Right lobe of liver (tissue), 6 donors: ENCODE measurements around the gene BCAN. TPM values are rescaled to one million over a fixed set of nuclear protein-coding genes. Genes with fewer than 3 reads are reported as not detected.

Experiments used
- ATAC-seq, 4 donors: fragments of 200-7000 bp; cut with Tn5 transposase; one replicate each; pipeline ENCODE4 v1.9.1; 2020; ENCODE audit warnings: mild to moderate bottlenecking in 4 of 4, moderate library complexity in 4 of 4
- DNase-seq, 3 donors: peaks; one replicate each; pipeline ENCODE4 v3.0.0-alpha.2; 2020
- H3K27ac ChIP-seq, 3 donors: fragments of 200-600 bp; one replicate each; pipeline ENCODE4 v1.8.0; 2022
- H3K27me3 ChIP-seq, 2 donors: fragments of 200-600 bp; one replicate each; pipeline ENCODE4 v1.8.0; 2022
- H3K36me3 ChIP-seq, 4 donors: fragments of 200-600 bp; sonication (generic) in 1 of 4; one replicate each; pipeline versions ENCODE4 v1.5.1 to v1.8.0; 2017 to 2022; ENCODE audit warnings: control low read depth in 1 of 4
- H3K4me1 ChIP-seq, 4 donors: fragments of 200-600 bp; sonication (generic) in 1 of 4; one replicate each; pipeline versions ENCODE4 v1.5.1 to v1.8.0; 2017 to 2022; ENCODE audit warnings: control low read depth in 1 of 4
- H3K4me3 ChIP-seq, 3 donors: fragments of 200-600 bp; one replicate each; pipeline ENCODE4 v1.8.0; 2022
- H3K9me3 ChIP-seq, 4 donors: fragments of 200-600 bp; sonication (generic) in 1 of 4; one replicate each; pipeline versions ENCODE4 v1.5.1 to v1.8.0; 2017 to 2022; ENCODE audit warnings: control low read depth in 1 of 4
- POLR2A ChIP-seq: fragments of 450-650 bp; IDR thresholded peaks from one replicate; pipeline ENCODE4 v1.6.1; 2017; ENCODE audit warnings: antibody characterized with exemption, mild to moderate bottlenecking
- WGBS: methylation state at CpG from one replicate; pipeline ENCODE4 v1.1.6; 2018; ENCODE audit warnings: low coverage, low lambda C conversion rate; ENCODE audit not compliant: insufficient coverage; ENCODE audit errors: missing lambda C conversion rate; 5-methylcytosine and 5-hydroxymethylcytosine counted together
- intact Hi-C, 2 donors: fragments of 100-400 bp; cut with DNase I; formaldehyde crosslinking; loops; one replicate each; pipeline versions ENCODE4 v1.11.2 to v1.14.1; 2022
- total RNA-seq, 6 experiments: library from RNA; depleted of rRNA in 2 of 6; stranded (reverse); fragments of >200 nt in 2 of 6; fragmentation: NEBNext Ultra II Directional in 3 of 6; extraction: Animal tissue kit (Norgen Biotek cat#: 25700) in 3 of 6; gene quantifications; one replicate each; pipeline versions ENCODE4 v1.1.0 to v1.2.4, GENCODE V29; 2016 to 2023
- TF ChIP-seq, protein P1 (sequence below), 4 donors: fragments of 200-600 bp in 3 of 4; fragments of 450-650 bp in 1 of 4; IDR thresholded peaks; one replicate each; pipeline versions ENCODE4 v1.5.1 to v1.8.0; 2016 to 2022; ENCODE audit warnings: antibody characterized with exemption in 4 of 4, mild to moderate bottlenecking in 2 of 4
- donor health status: DM: no; HTN: yes; CAD: no.
- donor health status: DM: no; HTN: no; CAD: no.
- donor health status: DM: no; HTN: no; CAD: no.
- donor health status: DM: no; HTN: yes; CAD: no.
- donor health status: DM: no; HTN: yes; CAD: no.

Gene BCAN
- total RNA-seq, 6 experiments from 2014 or later: not detected

DNA sequence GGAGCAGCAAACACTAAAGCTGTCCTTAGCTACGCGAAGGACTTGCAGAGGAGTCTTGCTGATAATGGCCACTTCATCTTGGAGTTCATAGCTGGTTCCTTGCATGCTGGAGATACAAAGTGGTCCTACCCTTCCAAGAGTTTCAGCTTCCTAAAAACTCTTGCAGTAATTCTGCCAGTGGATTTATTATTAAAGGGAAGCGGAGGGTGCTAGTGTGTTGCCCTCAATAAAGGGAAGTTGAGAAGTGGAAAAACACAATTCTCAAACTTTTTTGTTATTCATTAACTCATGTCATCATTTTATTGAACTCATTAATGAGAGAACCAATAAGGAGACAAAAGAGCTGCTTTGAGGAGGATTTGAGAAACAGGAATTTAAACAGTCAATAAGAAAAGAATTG is 29.3 kb upstream of the BCAN start:
- Histone ChIP-seq H3K36me3 (no peaks in the 10 kb centered on the region), H3K27me3 (no peaks in the 10 kb centered on the region), H3K27ac (no peak overlapping the region), H3K4me1 (no peaks in the 10 kb centered on the region), H3K4me3 (no peak overlapping the region), H3K9me3 (no peaks in the 10 kb centered on the region)
- TF ChIP-seq POLR2A: no peak
- TF ChIP-seq, protein P1, sequence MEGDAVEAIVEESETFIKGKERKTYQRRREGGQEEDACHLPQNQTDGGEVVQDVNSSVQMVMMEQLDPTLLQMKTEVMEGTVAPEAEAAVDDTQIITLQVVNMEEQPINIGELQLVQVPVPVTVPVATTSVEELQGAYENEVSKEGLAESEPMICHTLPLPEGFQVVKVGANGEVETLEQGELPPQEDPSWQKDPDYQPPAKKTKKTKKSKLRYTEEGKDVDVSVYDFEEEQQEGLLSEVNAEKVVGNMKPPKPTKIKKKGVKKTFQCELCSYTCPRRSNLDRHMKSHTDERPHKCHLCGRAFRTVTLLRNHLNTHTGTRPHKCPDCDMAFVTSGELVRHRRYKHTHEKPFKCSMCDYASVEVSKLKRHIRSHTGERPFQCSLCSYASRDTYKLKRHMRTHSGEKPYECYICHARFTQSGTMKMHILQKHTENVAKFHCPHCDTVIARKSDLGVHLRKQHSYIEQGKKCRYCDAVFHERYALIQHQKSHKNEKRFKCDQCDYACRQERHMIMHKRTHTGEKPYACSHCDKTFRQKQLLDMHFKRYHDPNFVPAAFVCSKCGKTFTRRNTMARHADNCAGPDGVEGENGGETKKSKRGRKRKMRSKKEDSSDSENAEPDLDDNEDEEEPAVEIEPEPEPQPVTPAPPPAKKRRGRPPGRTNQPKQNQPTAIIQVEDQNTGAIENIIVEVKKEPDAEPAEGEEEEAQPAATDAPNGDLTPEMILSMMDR (IDR thresholded peaks at IDR 0.05): no peak
- WGBS: 52% methylated on average over 3 of the region's 3 CpGs
- intact Hi-C loops: loop anchor here in 1 of 2 donors (10.0 kb wide), 1 partner anchor 228 kb away; no protein-coding TSS in a partner anchor
- ATAC-seq: no peak
- DNase-seq: no peak

DNA sequence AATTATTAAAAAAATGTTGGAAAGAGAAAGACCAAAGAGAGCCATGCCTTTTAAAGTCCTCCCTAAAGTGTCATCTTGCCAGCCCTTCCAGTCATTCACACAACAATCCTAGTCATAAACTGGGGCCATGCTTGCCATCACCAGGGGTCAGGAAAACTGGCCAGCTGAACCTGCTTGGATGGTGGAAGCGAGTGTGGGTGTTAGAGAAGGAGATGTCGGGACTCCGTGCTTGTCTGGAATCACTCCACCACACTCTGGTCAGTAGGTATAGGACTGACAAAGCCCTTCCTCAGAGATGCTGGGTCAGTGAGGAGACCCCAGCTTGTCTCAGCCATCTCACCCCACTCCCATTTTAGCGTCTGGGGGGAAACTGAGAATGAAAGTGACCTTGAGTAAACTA is 26.0 kb upstream of the BCAN start:
- TF ChIP-seq, protein P1 (IDR thresholded peaks at IDR 0.05): no peak
- no peak for TF ChIP-seq POLR2A
- no peaks in the 10 kb centered on the region for H3K9me3 ChIP-seq
- DNase-seq (no peak), ATAC-seq (no peak)
- WGBS: 30% methylated on average over 2 of the region's 4 CpGs
- H3K36me3 ChIP-seq: no peaks in the 10 kb centered on the region
- no peaks in the 10 kb centered on the region for H3K4me1 ChIP-seq
- no peak overlapping the region for H3K4me3 ChIP-seq
- intact Hi-C loops: loop anchor here in 1 of 2 donors (10.0 kb wide), 1 partner anchor 231 kb away; no protein-coding TSS in a partner anchor
- H3K27me3 ChIP-seq: no peaks in the 10 kb centered on the region
- no peak overlapping the region for H3K27ac ChIP-seq

DNA sequence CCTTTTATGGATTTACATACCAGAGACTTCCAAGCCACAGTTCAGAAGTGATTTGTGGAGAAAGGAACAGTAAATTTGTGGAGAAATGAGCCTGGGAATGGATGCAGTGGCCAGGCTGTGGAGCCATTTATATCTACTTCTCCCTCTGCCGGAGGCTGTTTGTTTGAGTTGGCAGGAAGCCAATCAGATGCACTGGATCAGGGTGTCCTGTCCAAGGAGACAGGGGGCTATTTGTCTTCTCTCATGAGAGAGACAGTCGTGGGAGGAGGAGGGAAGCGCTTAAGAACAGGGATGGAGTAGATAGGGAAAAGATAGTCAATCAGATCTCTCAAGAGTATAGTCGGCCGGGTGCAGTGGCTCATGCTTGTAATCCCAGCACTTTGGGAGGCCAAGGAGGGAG is 25.5 kb upstream of the BCAN start:
- ATAC-seq (peak in 3 of 4 donors; percentile 33 to 63 (median 46)), DNase-seq (no peak)
- intact Hi-C loops: loop anchor here in 1 of 2 donors (10.0 kb wide), 1 partner anchor 232 kb away; no protein-coding TSS in a partner anchor
- Histone ChIP-seq H3K9me3 (no peaks in the 10 kb centered on the region), H3K4me1 (no peaks in the 10 kb centered on the region), H3K4me3 (no peak overlapping the region), H3K36me3 (no peaks in the 10 kb centered on the region), H3K27me3 (no peaks in the 10 kb centered on the region), H3K27ac (no peak overlapping the region)
- 8% methylated on average over 4 of the region's 5 CpGs for whole genome bisulfite sequencing
- TF ChIP-seq POLR2A: no peak
- TF ChIP-seq, protein P1 (IDR thresholded peaks at IDR 0.05): no peak

DNA sequence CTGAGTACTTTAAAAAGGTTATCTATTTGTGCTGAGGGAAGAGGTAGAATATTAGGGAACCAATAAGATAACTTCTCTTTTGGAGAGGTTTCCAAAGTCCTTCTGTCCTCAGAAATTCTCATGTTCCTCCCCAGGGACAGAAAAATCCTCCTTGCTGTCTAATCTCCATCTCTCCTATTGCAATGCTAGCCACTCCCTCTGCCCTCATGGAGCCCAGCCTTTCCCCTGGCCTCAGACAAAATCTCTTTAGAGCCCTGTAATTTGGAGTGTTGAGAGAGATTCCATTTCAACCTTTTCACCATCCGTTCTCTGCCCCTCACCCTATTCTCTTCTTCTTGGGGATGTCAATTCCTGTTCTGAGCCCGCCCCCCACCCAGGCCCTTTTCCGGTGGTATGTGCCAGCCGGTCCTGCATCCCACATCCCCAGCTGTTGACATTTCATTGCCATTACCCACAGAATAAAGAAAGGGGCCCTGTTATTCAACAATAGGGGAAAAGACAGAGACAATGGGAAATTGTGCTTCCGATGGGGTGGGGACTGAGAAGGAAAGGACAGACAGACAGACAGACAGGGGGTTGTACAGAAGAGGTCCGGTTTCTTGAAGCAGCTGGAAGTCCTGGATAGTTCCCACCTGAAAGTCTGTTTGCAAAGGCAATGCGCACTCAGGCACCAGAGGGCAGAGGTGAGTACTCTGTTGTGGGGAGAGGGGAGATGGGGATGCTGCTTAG is 22.9 kb upstream of the BCAN start, which contains the start of gene HAPLN2:
Gene HAPLN2 (plus strand): TSS at position 563 of the 729 bp plus-strand sequence. CDS start 4,076 bp downstream, outside the sequence.
- Histone ChIP-seq H3K4me3 (no peak within 1 kb of the TSS), H3K27me3 (peaks cover 5 to 10% of the 10 kb centered on the region in 2 donors), H3K4me1 (peaks cover 0 to 2% (median 0%) of the 10 kb centered on the region in 4 donors), H3K27ac (no peak within 1 kb of the TSS), H3K36me3 (no peaks in the 10 kb centered on the region), H3K9me3 (no peaks in the 10 kb centered on the region)
- TF ChIP-seq POLR2A: no peak
- TF ChIP-seq, protein P1 (IDR thresholded peaks at IDR 0.05): peak in 3 of 4 donors; percentile 22 to 36 (median 31)
- DNase-seq (no peak), ATAC-seq (peak in 3 of 4 donors; percentile 33 to 48 (median 48))
- intact Hi-C loops: loop anchor here in 1 of 2 donors (10.0 kb wide), 1 partner anchor 234 kb away; no protein-coding TSS in a partner anchor
- WGBS: 1% methylated on average over 7 of the region's 7 CpGs
